CD4-positive, alpha-beta T cell treated with Interleukin-15 for 1 hour (primary cell): Measurements from ENCODE around the gene FAM163A.
"Not testable (repeated sequence)": the region's sequence is repeated elsewhere in the genome, so short reads cannot be mapped to it uniquely, and the experiment has no call there.

Experiments
- DNase-seq: peaks from one replicate; pipeline ENCODE4 v3.0.0-alpha.2; 2020

Gene FAM163A

DNA sequence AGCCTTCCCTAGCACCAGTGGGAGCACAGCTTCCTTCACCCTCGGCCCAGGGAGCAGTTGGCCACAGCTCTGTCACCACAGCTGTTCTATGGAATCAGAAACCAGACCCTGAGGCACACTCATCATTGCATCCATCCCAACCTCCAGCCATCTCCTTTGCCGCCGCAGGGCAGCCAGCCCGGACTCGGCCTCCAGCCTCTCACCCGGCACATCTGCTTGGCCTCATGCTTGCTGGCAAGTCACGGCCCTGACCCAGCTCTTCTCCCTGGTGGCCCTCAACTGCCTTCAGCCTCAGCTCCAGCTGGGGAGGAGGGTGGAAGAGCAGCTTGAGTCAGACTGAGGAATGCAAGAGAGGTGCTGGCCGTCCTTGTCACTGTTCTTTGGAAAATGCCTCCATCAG lies 74.7 kb downstream of the FAM163A start:
- no peak for DNase-seq

DNA sequence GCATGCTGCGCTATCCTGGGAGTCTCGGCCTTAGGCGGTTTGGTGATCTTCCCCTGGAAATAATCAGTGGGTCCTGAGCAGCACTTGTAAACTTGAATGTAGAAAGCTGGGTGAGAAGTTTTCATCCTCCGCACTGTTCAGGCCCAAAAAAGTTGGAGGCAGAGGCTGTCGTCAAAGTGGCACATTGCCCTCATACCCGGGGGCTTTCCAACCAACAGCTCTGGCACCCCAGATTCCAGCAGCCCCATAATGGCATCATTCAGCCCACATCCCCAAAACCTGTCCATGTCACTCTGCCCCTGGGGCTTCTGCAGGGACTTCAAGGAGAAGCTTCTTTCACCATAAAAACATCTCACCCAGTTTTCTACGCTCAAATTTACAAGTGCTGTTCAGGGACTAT lies 75.2 kb downstream of the FAM163A start:
- no peak for DNase-seq

DNA sequence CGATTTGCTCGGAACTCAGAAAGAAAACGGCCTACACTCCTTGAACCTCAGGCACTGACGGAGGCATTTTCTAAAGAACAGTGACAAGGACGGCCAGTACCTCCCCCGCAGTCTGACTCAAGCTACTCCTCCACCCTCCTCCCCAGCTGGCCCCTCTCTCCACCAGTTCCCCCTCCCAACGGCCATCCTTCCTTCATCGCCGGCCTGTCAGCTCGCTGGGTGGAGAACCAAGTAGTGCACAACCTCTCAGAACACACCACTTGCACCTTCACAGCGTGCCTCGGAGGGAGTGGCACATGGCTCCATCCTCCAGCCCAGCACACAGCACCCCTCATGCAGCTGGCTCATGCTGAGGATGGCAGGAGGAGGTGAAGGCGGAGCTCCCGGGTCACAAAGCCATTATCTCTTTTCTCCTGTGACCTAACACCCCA lies 75.7 kb downstream of the FAM163A start:
- DNase-seq: no peak

DNA sequence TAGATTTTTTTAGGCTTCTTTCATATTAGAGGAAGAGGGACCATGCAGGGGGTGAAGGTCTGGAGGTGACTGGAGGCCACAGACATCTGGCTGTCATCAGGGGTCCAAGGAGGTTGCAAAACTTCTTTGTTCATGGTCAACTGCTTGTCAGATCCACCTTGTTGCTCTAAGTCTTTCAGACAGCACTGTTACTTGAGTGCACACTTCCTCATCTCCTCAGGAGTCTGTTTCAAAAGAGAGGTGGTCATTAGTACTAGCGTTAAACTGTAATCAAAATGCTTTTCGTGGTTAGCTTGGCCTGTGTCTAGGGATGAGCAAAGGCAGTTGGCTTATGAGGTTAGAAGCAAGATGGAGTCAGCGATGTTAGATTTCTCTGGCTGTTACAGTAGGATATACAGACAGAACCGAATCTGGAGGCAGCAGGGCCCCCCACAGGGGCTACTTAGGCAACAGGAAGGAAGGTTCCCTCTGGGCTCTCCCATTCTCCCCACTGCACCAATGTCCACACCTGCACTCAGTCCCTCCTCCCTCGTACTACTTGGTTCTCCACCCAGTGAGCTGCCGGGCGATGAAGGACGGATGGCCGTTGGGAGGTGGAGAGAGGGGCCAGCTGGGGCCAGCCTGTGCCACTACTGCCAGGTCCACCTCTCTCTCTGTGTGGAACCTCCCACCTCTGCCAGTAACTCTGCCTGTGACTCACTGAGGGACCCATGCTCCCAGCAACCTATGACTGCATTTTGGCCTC lies 77.3 kb downstream of the FAM163A start:
- DNase-seq: no peak

- DNase-seq: no peak
Observed at GRCh38 chr1:179821524-179821923, 78.4 kb downstream of the FAM163A start.

DNA sequence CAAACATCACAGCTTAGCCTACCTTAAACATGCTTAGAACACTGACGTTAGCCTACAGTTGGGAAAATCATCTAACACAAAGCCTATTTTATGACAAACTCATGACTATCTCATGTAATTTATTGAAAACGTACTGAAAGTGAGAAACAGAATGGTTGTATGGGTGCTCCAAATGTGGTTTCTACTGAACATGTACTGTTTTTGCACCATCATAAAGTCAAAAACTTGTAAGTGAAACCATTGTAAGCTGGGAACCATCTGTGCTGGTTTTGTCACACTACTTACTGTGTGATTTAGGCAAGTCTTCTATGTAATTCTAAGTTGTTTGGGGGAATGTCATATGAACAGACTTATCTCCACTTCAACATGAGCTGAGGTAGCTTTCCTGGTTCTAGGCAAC lies 79.0 kb downstream of the FAM163A start:
- no peak for DNase-seq

DNA sequence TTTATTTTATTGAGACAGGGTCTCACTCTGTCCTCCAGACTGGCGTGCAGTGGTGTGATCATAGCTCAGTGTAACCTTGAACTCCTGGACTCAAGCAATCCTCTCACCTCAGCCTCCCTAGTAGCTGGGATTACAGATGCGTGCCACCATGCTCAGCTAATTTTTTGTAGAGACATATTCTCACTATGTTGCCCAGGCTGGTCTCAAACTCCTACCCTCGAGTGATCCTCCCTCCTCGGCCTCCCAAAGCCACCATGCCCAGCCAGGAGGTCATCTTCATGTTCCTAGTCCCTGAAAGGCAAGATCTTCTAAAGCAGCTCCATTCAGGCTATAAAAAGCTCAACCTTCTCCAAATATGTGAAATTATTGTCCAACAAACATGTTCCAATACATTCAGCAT lies 80.6 kb downstream of the FAM163A start:
- no peak for DNase-seq

GRCh38 chr1:179824265-179824664 lies 81.2 kb downstream of the FAM163A start:
- no peak for DNase-seq

DNA sequence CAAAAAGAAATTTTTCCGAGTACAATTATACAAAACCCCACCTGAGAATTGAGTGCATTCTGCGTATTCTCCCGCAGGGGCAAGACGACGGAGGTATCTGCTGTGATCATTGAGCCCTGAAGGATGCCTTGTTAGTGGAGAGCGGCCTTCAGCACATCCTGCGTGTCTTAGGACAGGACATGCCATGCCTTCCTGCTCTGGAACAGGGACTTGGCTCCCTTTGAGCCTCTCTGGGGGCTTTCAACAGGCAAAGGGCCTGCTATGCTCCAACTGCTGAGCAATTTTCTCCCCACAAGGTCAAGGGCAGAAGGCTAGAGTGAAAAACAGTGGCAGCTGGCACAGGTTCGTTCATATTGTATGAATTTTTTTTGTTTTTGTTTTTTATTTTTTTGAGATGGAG lies 82.1 kb downstream of the FAM163A start:
- no peak for DNase-seq

- no peak for DNase-seq
Observed at GRCh38 chr1:179825798-179826460, 82.8 kb downstream of the FAM163A start.

- DNase-seq: no peak
Observed at GRCh38 chr1:179826626-179827280, 83.7 kb downstream of the FAM163A start.

GRCh38 chr1:179828554-179829110 lies 85.5 kb downstream of the FAM163A start:
- no peak for DNase-seq

GRCh38 chr1:179831225-179831624 lies 88.1 kb downstream of the FAM163A start:
- no peak for DNase-seq

DNA sequence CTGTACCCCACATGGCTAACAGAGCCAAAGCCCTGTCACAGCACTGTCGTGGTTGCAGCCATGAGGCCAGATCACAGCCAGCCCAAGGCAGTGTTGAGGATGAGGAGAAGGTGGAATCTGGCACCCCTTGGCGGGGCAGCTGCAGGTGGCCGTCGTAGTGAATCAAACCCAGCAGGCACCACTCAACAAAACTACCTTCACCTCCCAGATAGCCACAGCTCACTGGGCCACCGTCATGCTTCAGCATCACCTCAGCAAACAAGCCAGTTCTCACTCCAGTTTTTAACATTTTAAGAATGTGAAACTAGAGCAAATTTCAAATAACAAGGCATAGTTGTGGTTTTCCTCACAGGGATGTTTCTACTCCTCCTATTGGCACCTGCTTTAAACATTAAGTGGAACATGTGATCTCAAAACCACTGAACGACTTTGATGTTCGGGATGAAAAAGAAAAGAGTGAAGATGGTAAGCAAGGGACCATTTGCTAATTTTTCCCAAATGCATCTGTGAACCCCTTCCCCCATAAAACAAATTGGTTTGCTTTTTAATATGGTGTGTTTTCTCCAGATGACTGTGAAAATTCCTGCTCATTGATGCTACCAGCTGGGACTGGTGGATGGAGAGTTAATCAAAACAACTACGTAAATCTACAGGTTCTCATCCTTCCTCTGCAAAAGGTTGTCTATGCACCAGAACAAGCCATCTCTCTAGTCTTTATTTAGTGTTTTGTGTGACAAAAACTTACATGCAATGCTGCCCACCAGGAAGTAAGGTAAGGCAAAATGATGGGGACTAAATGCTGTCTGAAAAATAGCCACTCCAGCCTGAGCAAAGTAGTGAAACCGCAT lies 89.0 kb downstream of the FAM163A start:
- DNase-seq: no peak

- not testable (repeated sequence) for DNase-seq
Observed at GRCh38 chr1:179836686-179837445, 93.8 kb downstream of the FAM163A start.

GRCh38 chr1:179840107-179840506 lies 97.0 kb downstream of the FAM163A start:
- DNase-seq: no peak

GRCh38 chr1:179848233-179848632 lies 105.1 kb downstream of the FAM163A start:
- no peak for DNase-seq

GRCh38 chr1:179853102-179853501 lies 110.0 kb downstream of the FAM163A start:
- no peak for DNase-seq

DNA sequence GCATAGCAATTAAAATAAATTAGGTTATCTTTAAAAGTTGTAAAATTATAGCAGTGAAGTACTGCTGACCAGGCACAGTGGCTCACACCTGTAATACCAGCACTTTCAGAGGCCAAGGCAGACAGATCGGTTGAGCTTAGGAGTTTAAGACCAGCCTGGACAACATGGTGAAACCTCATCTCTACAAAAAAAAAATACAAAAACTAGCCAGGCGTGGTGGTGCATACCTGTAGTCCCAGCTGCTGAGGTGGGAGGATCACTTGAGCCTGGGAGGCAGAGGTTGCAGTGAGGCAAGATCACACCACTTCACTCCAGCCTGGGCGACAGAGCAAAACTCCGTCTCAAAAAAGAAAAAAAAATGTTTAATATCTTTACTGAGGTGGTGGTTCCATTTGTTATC lies 112.7 kb downstream of the FAM163A start:
- DNase-seq: not testable (repeated sequence)

DNA sequence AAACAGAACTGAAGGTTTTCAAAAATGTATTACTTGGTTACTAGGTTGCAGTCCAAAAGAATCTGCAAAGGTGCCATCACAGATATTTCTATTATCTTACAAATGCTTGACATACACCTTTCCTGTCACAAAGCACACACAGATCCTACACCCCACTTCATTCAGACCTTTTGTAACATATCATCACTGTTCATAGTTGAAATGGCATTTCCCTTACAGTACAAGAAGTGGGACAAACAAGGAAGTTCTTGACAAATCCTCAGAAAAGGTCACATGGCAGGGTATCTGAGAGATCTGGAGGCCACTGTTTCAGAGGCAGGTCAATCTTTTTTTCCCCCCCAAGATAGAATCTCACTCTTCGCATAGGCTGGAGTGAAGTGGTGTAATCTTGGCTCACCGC lies 113.2 kb downstream of the FAM163A start:
- no peak for DNase-seq

DNA sequence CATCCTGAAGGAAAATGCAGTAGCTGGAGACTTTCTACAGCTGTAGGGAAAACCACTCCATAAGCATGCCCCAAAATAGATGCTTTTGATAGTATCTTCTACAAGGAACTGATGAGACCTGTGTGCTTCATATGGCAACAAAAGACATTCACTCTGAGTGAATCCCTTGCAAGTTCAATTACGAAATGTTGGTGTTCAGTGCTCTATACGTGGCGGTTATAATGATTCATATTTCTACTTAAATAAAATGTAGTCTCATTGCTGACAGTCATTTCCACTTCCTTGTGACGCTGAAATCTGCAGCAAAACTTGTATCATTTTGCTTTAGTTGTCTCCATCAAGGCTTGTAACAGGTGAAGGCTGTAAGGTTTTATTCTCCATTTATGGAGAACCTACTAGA lies 113.9 kb downstream of the FAM163A start:
- DNase-seq: no peak

DNA sequence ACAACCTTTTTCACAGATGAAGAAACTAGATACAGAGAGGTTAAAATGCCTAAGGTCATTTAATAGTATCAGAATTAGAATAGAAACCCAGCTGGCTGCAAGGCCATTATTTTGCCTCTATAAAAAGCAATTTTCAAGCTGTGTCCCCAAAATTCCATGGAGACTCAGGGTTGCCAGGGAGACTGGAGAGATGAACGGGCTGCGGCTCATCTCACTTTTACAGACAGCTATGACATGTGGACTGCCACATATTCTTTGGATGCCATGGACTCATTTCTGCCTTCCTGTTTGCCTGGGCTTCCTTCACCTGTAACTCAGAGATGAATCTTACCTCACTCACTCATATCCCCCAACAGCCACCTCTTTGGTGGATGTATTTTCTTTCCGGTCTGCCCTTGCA lies 117.6 kb downstream of the FAM163A start:
- no peak for DNase-seq
